Neural cell (in vitro differentiated cells): ENCODE data around the gene ASCL2.

Experiments
- EP300 ChIP-seq: fragments of 450-650 bp; conservative IDR thresholded peaks from 2 replicates; pipeline ENCODE4 v1.6.1; 2014; ENCODE audit warnings: antibody characterized with exemption, mild to moderate bottlenecking, moderate library complexity; ENCODE audit not compliant: poor library complexity, severe bottlenecking
- EZH2 ChIP-seq: fragments of 200-600, 300-800 bp; shearing (Covaris generic), sonication (generic); IDR thresholded peaks from 2 replicates; pipeline ENCODE4 v1.6.1; 2014; ENCODE audit warnings: antibody characterized with exemption, low read length, borderline replicate concordance, mild to moderate bottlenecking; ENCODE audit not compliant: insufficient read depth, poor library complexity, severe bottlenecking
- POLR2AphosphoS5 ChIP-seq: IDR thresholded peaks from 2 replicates; pipeline ENCODE4 v1.6.1; 2012
- RAD21 ChIP-seq: fragments of 450-650 bp; conservative IDR thresholded peaks from 2 replicates; pipeline ENCODE4 v1.6.1; 2014; ENCODE audit warnings: antibody characterized with exemption, mild to moderate bottlenecking, moderate library complexity
- TAF1 ChIP-seq: IDR thresholded peaks from 2 replicates; pipeline ENCODE4 v1.6.1; 2012; ENCODE audit warnings: low read depth
- TF ChIP-seq, protein P1 (sequence below): fragments of 450-650 bp; IDR thresholded peaks from 2 replicates; pipeline ENCODE4 v1.5.1; 2014; ENCODE audit warnings: antibody characterized with exemption, mild to moderate bottlenecking, moderate library complexity; ENCODE audit not compliant: poor library complexity, severe bottlenecking

DNA sequence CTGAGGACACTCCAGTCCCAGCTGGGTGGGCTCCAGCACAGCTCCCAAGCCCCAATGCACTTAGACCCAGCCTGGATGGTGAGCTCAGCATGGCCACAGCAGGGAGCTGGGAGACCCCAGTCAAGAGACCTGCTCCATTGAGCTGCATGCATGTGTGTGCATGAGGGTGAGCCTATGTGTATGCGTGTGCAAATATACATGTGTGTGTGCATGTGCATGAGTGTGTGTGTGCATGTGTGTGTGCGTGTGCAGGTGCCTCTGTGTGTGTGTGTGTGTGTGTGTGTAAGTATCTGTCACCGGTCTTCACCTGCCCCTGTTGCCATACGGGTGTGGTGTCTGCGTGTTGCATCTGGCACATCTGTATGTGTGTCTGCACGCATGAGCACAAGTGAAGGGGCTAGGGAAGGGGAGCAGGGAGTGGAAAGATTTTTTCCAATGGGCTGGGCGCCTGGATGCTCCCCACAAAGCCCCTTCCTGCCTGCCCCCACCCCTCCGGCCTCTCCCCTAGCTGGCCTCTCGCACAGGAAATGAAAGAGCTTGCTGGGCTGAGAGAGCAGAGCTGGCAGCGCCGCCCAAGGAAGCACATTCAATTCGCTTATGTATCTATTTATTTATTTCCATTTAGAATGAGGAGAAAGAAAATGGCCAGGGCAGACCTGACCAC, 35.5 kb upstream of the ASCL2 start:
- no peak for TF ChIP-seq TAF1
- no peak for TF ChIP-seq POLR2AphosphoS5
- TF ChIP-seq, protein P1, sequence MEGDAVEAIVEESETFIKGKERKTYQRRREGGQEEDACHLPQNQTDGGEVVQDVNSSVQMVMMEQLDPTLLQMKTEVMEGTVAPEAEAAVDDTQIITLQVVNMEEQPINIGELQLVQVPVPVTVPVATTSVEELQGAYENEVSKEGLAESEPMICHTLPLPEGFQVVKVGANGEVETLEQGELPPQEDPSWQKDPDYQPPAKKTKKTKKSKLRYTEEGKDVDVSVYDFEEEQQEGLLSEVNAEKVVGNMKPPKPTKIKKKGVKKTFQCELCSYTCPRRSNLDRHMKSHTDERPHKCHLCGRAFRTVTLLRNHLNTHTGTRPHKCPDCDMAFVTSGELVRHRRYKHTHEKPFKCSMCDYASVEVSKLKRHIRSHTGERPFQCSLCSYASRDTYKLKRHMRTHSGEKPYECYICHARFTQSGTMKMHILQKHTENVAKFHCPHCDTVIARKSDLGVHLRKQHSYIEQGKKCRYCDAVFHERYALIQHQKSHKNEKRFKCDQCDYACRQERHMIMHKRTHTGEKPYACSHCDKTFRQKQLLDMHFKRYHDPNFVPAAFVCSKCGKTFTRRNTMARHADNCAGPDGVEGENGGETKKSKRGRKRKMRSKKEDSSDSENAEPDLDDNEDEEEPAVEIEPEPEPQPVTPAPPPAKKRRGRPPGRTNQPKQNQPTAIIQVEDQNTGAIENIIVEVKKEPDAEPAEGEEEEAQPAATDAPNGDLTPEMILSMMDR, result no peak
- TF ChIP-seq EP300, result no peak
- no peak for TF ChIP-seq EZH2
- TF ChIP-seq RAD21, result no peak
